ENCODE measurements around the gene ABCC8.

ABCC8 gene

DNA sequence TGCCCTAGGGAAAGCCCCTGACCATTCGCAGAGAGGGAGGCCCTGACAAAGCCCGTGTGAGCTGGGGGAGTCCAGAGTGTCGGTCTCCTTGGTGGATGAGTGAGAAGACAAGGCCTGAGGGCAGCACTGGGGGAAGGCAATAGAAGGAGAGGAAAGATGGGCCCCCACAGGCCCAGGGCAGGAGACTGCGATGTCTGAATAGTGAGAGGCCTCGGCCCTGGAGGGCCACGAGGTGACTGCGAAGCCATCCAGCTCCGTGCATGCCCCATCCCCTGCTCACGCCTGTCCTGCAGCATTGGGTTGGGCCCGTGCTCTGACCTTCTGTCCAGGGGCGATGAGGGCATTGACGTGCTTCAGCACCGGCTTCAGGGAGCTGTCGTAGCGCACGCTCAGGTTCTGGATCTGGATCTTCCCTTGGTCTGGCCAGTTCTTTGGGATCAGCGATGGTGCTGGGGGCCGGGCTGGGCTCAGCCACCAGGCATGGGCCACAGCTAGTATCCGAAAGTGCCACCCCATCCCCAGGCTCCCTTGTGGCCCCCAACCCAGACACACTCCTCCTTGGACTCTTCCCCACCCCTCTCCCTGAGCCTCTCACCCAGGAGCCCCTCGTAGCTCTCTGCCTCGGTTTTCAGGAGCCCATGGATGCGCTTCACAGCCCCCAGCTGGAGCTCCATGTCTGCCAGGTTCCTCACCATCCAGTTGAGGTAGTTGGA, 79.9 kb downstream of the ABCC8 start:
- Histone ChIP-seq H3K27ac (ENCODE audit: low read depth, low read length, poor library complexity, severe bottlenecking) (no peak overlapping the region), H3K4me2 (ENCODE audit: low read length) (no peak overlapping the region), H3K4me1 (ENCODE audit: insufficient read depth, low read length, severe bottlenecking) (peaks cover 22% of the 10 kb centered on the region), H4K20me1 (ENCODE audit: insufficient read depth, low read length) (no peaks in the 10 kb centered on the region), H3K9me3 (ENCODE audit: low read length) (no peaks in the 10 kb centered on the region), H3K36me3 (ENCODE audit: insufficient read depth, low read length) (no peaks in the 10 kb centered on the region), H3K9ac (ENCODE audit: low read length) (no peak overlapping the region), H3K4me3 (ENCODE audit: low read depth, low read length, poor library complexity, severe bottlenecking) (no peak overlapping the region), H3F3A (ENCODE audit: insufficient read depth, low read length) (no peaks in the 10 kb centered on the region), H3K9me2 (ENCODE audit: low read depth, low read length) (no peaks in the 10 kb centered on the region), H2AFZ (ENCODE audit: low read length) (no peak overlapping the region), H3K27me3 (ENCODE audit: insufficient read depth, low read length) (no peaks in the 10 kb centered on the region), H3K79me2 (ENCODE audit: insufficient read depth, low read length) (no peaks in the 10 kb centered on the region)
- TF ChIP-seq EZH2 (IDR thresholded peaks at IDR 0.05; ENCODE audit: borderline replicate concordance, low read length): no peak
- TF ChIP-seq, protein P1, sequence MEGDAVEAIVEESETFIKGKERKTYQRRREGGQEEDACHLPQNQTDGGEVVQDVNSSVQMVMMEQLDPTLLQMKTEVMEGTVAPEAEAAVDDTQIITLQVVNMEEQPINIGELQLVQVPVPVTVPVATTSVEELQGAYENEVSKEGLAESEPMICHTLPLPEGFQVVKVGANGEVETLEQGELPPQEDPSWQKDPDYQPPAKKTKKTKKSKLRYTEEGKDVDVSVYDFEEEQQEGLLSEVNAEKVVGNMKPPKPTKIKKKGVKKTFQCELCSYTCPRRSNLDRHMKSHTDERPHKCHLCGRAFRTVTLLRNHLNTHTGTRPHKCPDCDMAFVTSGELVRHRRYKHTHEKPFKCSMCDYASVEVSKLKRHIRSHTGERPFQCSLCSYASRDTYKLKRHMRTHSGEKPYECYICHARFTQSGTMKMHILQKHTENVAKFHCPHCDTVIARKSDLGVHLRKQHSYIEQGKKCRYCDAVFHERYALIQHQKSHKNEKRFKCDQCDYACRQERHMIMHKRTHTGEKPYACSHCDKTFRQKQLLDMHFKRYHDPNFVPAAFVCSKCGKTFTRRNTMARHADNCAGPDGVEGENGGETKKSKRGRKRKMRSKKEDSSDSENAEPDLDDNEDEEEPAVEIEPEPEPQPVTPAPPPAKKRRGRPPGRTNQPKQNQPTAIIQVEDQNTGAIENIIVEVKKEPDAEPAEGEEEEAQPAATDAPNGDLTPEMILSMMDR (IDR thresholded peaks at IDR 0.05; ENCODE audit: low read length): no peak

DNA sequence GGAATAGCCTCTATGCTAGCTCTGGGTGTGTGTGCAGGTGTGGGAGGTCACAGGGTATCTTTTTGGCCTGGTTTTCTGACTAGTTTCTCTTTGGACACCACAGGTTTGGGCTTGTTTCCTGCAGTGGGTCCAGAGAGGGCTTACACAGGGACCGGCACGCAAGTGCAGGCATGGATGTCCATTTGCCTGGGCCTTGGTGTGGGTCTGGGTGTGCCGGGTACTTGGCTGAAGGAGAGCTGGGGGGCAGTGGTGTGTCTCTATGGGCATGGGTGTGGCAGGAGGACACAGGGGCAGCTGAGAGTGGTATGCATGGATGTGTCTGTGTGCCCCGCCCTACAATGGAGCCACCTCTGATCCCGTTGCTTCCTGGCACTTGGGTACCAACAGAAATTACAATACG, 80.7 kb downstream of the ABCC8 start:
- Histone ChIP-seq H2AFZ (ENCODE audit: low read length) (no peak overlapping the region), H3K9me2 (ENCODE audit: low read depth, low read length) (no peaks in the 10 kb centered on the region), H3F3A (ENCODE audit: insufficient read depth, low read length) (no peaks in the 10 kb centered on the region), H3K36me3 (ENCODE audit: insufficient read depth, low read length) (no peaks in the 10 kb centered on the region), H3K4me3 (ENCODE audit: low read depth, low read length, poor library complexity, severe bottlenecking) (no peak overlapping the region), H3K27me3 (ENCODE audit: insufficient read depth, low read length) (no peaks in the 10 kb centered on the region), H3K27ac (ENCODE audit: low read depth, low read length, poor library complexity, severe bottlenecking) (no peak overlapping the region), H4K20me1 (ENCODE audit: insufficient read depth, low read length) (no peaks in the 10 kb centered on the region), H3K4me1 (ENCODE audit: insufficient read depth, low read length, severe bottlenecking) (peaks cover 24% of the 10 kb centered on the region), H3K79me2 (ENCODE audit: insufficient read depth, low read length) (no peaks in the 10 kb centered on the region), H3K4me2 (ENCODE audit: low read length) (no peak overlapping the region), H3K9me3 (ENCODE audit: low read length) (no peaks in the 10 kb centered on the region), H3K9ac (ENCODE audit: low read length) (no peak overlapping the region)
- TF ChIP-seq, protein P1 (IDR thresholded peaks at IDR 0.05; ENCODE audit: low read length): no peak
- no peak for TF ChIP-seq EZH2 (IDR thresholded peaks at IDR 0.05; ENCODE audit: borderline replicate concordance, low read length)

DNA sequence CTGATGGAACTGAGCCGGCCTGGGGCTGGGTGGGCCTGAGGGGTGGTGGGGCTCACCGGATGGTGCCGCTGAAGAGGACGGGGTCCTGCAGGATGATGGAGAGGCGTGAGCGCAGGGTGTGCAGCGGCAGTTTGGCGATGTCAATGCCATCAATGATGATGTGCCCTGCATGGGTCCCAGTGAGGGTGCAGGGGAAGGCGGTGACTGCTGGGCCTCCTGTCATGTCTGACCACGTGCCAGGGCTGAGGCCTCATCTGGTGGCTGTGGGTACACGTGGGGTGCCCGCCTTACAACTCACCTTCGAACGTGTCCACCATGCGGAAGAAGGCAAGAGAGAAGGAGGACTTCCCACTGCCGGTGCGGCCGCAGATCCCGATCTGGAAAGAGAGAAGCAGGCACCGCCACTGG, 81.1 kb downstream of the ABCC8 start:
- H3K27me3 ChIP-seq (ENCODE audit: insufficient read depth, low read length): no peaks in the 10 kb centered on the region
- TF ChIP-seq EZH2 (IDR thresholded peaks at IDR 0.05; ENCODE audit: borderline replicate concordance, low read length): no peak
- TF ChIP-seq, protein P1 (IDR thresholded peaks at IDR 0.05; ENCODE audit: low read length): no peak
- no peaks in the 10 kb centered on the region for H3F3A ChIP-seq (ENCODE audit: insufficient read depth, low read length)
- H4K20me1 ChIP-seq (ENCODE audit: insufficient read depth, low read length): no peaks in the 10 kb centered on the region
- H3K4me2 ChIP-seq (ENCODE audit: low read length): no peak overlapping the region
- peaks cover 24% of the 10 kb centered on the region for H3K4me1 ChIP-seq (ENCODE audit: insufficient read depth, low read length, severe bottlenecking)
- no peaks in the 10 kb centered on the region for H3K9me3 ChIP-seq (ENCODE audit: low read length)
- H3K4me3 ChIP-seq (ENCODE audit: low read depth, low read length, poor library complexity, severe bottlenecking): no peak overlapping the region
- no peak overlapping the region for H3K9ac ChIP-seq (ENCODE audit: low read length)
- no peak overlapping the region for H3K27ac ChIP-seq (ENCODE audit: low read depth, low read length, poor library complexity, severe bottlenecking)
- H3K9me2 ChIP-seq (ENCODE audit: low read depth, low read length): no peaks in the 10 kb centered on the region
- H3K36me3 ChIP-seq (ENCODE audit: insufficient read depth, low read length): no peaks in the 10 kb centered on the region
- no peak overlapping the region for H2AFZ ChIP-seq (ENCODE audit: low read length)
- H3K79me2 ChIP-seq (ENCODE audit: insufficient read depth, low read length): no peaks in the 10 kb centered on the region

Measured in OCI-LY1 (cell line).